Measurements from ENCODE around the gene CAMK2G.

- TF ChIP-seq CTCF (IDR thresholded peaks at IDR 0.05; ENCODE audit: insufficient read depth, low read length, poor library complexity, severe bottlenecking): no peak
- TF ChIP-seq EZH2phosphoT487 (conservative IDR thresholded peaks at IDR 0.05; ENCODE audit: low read length): no peak
Measured at GRCh38 chr10:73876157-73876556, 1.8 kb upstream of the CAMK2G start.

Data from SU-DHL-6 (cell line).